HG03196 (cell line): ENCODE results near the gene ZDHHC1.

Experiments used
- ATAC-seq: cut with Tn5 transposase; IDR thresholded peaks from one replicate; pipeline ENCODE4 v1.9.1; 2021; ENCODE audit not compliant: unreplicated experiment

Gene ZDHHC1

GRCh38 chr16:67447508-67448076 is 31.3 kb upstream of the ZDHHC1 start:
- no peak for ATAC-seq

GRCh38 chr16:67446968-67447507 is 30.8 kb upstream of the ZDHHC1 start:
- ATAC-seq = no peak

- no peak for ATAC-seq
Observed at GRCh38 chr16:67445913-67446907, 29.9 kb upstream of the ZDHHC1 start.

GRCh38 chr16:67445441-67445912 is 29.2 kb upstream of the ZDHHC1 start:
- ATAC-seq = no peak

GRCh38 chr16:67445126-67445426 is 28.8 kb upstream of the ZDHHC1 start:
- ATAC-seq = no peak

GRCh38 chr16:67444259-67445125 is 28.2 kb upstream of the ZDHHC1 start:
- ATAC-seq = no peak

- no peak for ATAC-seq
Observed at GRCh38 chr16:67443265-67443664, 27.0 kb upstream of the ZDHHC1 start.

GRCh38 chr16:67442581-67443255 is 26.4 kb upstream of the ZDHHC1 start:
- ATAC-seq = no peak

GRCh38 chr16:67441907-67442306 is 25.6 kb upstream of the ZDHHC1 start:
- ATAC-seq = no peak

GRCh38 chr16:67441271-67441753 is 25.0 kb upstream of the ZDHHC1 start:
- ATAC-seq = no peak

- ATAC-seq = no peak
Observed at GRCh38 chr16:67438824-67439393, 22.6 kb upstream of the ZDHHC1 start.

GRCh38 chr16:67438098-67438791 is 22.0 kb upstream of the ZDHHC1 start:
- ATAC-seq = no peak

GRCh38 chr16:67437513-67437912 is 21.2 kb upstream of the ZDHHC1 start:
- ATAC-seq = no peak

- no peak for ATAC-seq
Observed at GRCh38 chr16:67436640-67437193, 20.4 kb upstream of the ZDHHC1 start.

GRCh38 chr16:67435758-67436164 is 19.5 kb upstream of the ZDHHC1 start:
- no peak for ATAC-seq

- no peak for ATAC-seq
Observed at GRCh38 chr16:67433131-67433719, 16.9 kb upstream of the ZDHHC1 start.

- ATAC-seq = no peak
Observed at GRCh38 chr16:67432506-67432890, 16.2 kb upstream of the ZDHHC1 start.

- no peak for ATAC-seq
Observed at GRCh38 chr16:67431775-67432505, 15.7 kb upstream of the ZDHHC1 start.
